A549 (cell line): Measurements from ENCODE around the gene ZNF182.

Source experiments
- BCL3 ChIP-seq: fragments of >200 bp; sonication (Bioruptor Twin); formaldehyde crosslinking; IDR thresholded peaks from 3 replicates; pipeline ENCODE4 v1.6.1; 2016
- CTCF ChIP-seq: fragments of >200 bp; sonication (Bioruptor Twin); formaldehyde crosslinking; IDR thresholded peaks from 3 replicates; pipeline ENCODE4 v1.5.1; 2016
- HDAC2 ChIP-seq: fragments of 200-600 bp; sonication (generic); IDR thresholded peaks from 2 replicates; pipeline ENCODE4 v1.6.1; 2016
- HOXB5 ChIP-seq: fragments of 250-450 bp; sonication (Bioruptor Pico); IDR thresholded peaks from 2 replicates; pipeline ENCODE4 v1.5.0; 2020; ENCODE audit warnings: mild to moderate bottlenecking, moderate library complexity
- KDM5A ChIP-seq: fragments of 200-600 bp; sonication (generic); IDR thresholded peaks from 2 replicates; pipeline ENCODE4 v1.6.1; 2016; ENCODE audit warnings: antibody characterized with exemption, mild to moderate bottlenecking
- POLR2A ChIP-seq: IDR thresholded peaks from 2 replicates; pipeline ENCODE4 v1.6.1; 2012; ENCODE audit warnings: mild to moderate bottlenecking, low read length
- ZFP36 ChIP-seq: fragments of 450-650 bp; IDR thresholded peaks from 2 replicates; pipeline ENCODE4 v1.6.1; 2014; ENCODE audit warnings: borderline replicate concordance; ENCODE audit not compliant: partially characterized antibody

GRCh38 chrX:48002929-48003328 is 860 bp downstream of the ZNF182 start:
- TF ChIP-seq CTCF, result no peak
- TF ChIP-seq ZFP36, result no peak
- TF ChIP-seq BCL3, result no peak
- TF ChIP-seq POLR2A, result no peak
- TF ChIP-seq HOXB5 (CRISPR knock-in tag), result no peak
- TF ChIP-seq HDAC2, result no peak
- TF ChIP-seq KDM5A, result no peak
